NB4 (cell line): Measurements from ENCODE around the gene DNASE1L3.
"Not testable (repeated sequence)": the region's sequence is repeated elsewhere in the genome, so short reads cannot be mapped to it uniquely, and the experiment has no call there.

Experiments
- DNase-seq: peaks from one replicate; pipeline ENCODE4 v3.0.0; 2010; ENCODE audit warnings: low read depth
- H3K4me3 ChIP-seq: one replicate; pipeline ENCODE4 v1.5.1; 2011; ENCODE audit warnings: mild to moderate bottlenecking, low read depth, low read length, moderate library complexity
- CTCF ChIP-seq: IDR thresholded peaks from one replicate; pipeline ENCODE4 v1.5.1; 2012; ENCODE audit warnings: low read depth, low read length
- MAX ChIP-seq: IDR thresholded peaks from 2 replicates; pipeline ENCODE4 v1.6.1; 2011; ENCODE audit warnings: low read depth, low read length
- MYC ChIP-seq: IDR thresholded peaks from 2 replicates; pipeline ENCODE4 v1.6.1; 2011; ENCODE audit warnings: low read depth, low read length
- POLR2A ChIP-seq: IDR thresholded peaks from 2 replicates; pipeline ENCODE4 v1.6.1; 2011; ENCODE audit warnings: mild to moderate bottlenecking; ENCODE audit not compliant: insufficient read length; ENCODE audit errors: extremely low read depth

The DNASE1L3 gene

GRCh38 chr3:58236527-58237237 lies 25.9 kb upstream of the DNASE1L3 start:
- H3K4me3 ChIP-seq, result peak overlapping the region; percentile 49
- no peak for DNase-seq

GRCh38 chr3:58235970-58236369 lies 25.2 kb upstream of the DNASE1L3 start:
- H3K4me3 ChIP-seq, result no peak overlapping the region
- DNase-seq, result no peak
- TF ChIP-seq MAX (no peak), CTCF (no peak)

More at GRCh38 chr3:58236527-58237237, 25.9 kb upstream of the DNASE1L3 start:
- no peak for TF ChIP-seq POLR2A
- no peak for TF ChIP-seq MAX
- TF ChIP-seq MYC, result no peak

- no peak overlapping the region for H3K4me3 ChIP-seq
- no peak for TF ChIP-seq MYC
- TF ChIP-seq CTCF, result no peak
- no peak for TF ChIP-seq MAX
- TF ChIP-seq POLR2A, result no peak
- DNase-seq, result peak; percentile 14
Observed at GRCh38 chr3:58234516-58234931, 23.8 kb upstream of the DNASE1L3 start.

- no peak for TF ChIP-seq MAX
- TF ChIP-seq POLR2A, result no peak
- no peak for TF ChIP-seq CTCF
- TF ChIP-seq MYC, result no peak
- DNase-seq, result no peak
- no peak overlapping the region for H3K4me3 ChIP-seq
Observed at GRCh38 chr3:58231666-58232065, 20.9 kb upstream of the DNASE1L3 start.

GRCh38 chr3:58230876-58231552 lies 20.2 kb upstream of the DNASE1L3 start:
- DNase-seq, result no peak
- TF ChIP-seq CTCF (no peak), MYC (no peak), POLR2A (no peak), MAX (no peak)
- H3K4me3 ChIP-seq, result no peak overlapping the region

- not testable (repeated sequence) for H3K4me3 ChIP-seq, DNase-seq
Observed at GRCh38 chr3:58227933-58228332, 17.2 kb upstream of the DNASE1L3 start.
